GM19463 (cell line): ENCODE results near the gene RGS3.

Source experiments
- ATAC-seq: cut with Tn5 transposase; IDR thresholded peaks from one replicate; pipeline ENCODE4 v1.9.1; 2021; ENCODE audit warnings: mild to moderate bottlenecking, moderate library complexity; ENCODE audit not compliant: unreplicated experiment

The RGS3 gene

DNA sequence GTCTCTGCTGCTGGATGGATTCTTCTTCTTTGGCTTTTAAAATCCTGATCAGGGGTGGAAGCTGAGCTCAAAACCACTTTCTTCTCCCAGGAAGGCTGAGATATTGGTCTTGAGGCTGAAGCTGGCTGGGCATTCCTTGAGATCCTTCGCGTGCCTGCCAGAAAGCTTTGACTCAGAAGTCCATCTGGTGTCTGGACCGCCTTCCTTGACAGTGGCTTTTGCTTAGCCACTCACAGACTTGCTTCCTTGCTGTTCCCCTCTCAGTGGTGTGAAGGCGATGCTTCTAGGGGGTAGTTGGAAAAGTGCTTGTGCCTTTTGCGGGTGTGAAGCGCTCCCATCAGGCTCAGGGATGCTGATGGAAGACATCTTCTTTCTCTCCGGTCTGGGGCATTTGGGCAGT, 45.9 kb downstream of the RGS3 start:
- ATAC-seq, result no peak

- no peak for ATAC-seq
These were observed 47.6 kb downstream of the RGS3 start for GRCh38 chr9:113511047-113511521.

DNA sequence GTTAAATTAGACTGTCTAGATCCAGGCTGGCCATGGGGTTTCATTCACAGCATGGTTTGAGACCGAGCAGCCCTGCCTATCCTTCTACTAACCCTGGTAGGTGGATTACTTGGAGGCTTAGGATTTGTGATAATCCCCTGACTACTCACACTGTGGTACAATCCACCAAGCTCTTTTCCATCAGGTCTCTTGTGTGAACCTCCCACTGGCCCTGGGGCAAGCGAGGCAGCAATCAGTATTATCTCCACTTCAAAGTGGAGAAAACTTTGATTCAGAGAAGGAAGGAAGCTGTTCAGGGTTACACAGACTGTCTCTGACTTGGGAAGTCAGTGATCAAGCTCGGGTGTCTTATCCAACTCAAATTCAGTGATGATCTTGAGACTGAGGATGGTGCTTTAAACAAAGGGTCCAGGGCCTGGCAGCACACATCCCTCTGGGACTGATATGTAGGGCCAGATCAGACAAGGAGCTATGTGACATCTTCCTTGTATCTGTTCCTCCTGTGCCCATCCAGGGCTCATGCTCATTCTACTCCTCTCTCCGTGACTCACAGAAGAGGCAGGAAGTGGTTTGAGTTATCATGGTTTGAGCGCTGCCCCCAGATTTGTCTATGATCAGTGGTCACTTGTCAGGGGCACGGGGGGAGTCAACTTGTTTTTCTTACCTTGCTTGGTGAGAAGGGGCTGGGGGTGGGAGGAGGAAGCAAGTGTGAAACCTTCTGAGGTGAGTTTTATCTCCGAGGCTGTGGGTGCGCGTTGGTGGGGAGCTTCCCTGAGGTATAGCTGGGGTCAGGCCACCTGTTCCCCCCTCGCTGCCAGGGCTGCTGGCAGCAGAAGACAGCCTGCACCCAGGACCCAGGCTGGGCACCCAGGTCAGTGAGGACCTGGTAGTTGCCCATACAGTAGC, 48.6 kb downstream of the RGS3 start:
- ATAC-seq, result peak; percentile 41

- no peak for ATAC-seq
These were observed 49.6 kb downstream of the RGS3 start for GRCh38 chr9:113513111-113513510.

DNA sequence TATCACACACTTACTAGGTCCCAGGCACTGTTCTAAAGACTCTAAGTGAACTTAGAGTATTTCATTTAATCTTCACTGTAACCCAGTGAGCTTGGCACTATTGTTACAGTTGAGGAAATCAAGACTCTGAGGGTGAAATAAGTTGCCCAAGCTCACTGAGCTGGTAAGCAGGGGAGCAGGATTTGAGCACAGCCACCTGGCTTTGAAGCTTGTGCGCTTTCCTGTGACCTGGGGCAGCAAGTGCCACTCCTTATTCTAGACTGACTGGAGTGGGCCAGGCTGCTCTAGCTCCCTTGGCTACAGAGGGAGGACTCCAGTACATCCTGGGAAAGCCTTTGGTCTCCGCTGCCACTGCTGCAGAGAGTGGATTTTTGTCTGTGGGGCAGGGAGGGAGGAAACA, 50.0 kb downstream of the RGS3 start:
- no peak for ATAC-seq

GRCh38 chr9:113514061-113514460, 50.5 kb downstream of the RGS3 start:
- ATAC-seq, result no peak

DNA sequence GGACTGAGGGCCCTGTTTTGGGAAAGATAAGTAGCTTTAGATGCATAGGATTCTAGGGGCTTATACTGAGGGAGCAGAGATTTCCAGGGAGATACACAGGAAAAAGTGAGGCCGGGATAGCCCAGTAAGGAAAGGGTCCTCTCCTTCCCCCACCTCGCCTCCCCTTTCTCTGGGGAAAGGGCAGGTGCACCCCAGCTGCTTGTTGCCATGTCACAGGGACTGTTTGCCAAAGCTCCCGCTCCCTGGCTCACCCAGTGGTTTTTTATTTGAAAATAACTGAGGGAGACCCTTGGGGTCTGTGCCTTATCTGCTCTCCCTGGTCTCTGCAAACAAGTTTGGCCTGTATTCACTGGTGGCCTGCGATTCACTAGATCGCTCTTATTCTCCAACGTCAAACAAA, 51.2 kb downstream of the RGS3 start:
- ATAC-seq, result no peak

- no peak for ATAC-seq
These were observed 52.3 kb downstream of the RGS3 start for GRCh38 chr9:113515862-113516261.

- peak; percentile 80 for ATAC-seq
These were observed 53.5 kb downstream of the RGS3 start for GRCh38 chr9:113516840-113517577.

DNA sequence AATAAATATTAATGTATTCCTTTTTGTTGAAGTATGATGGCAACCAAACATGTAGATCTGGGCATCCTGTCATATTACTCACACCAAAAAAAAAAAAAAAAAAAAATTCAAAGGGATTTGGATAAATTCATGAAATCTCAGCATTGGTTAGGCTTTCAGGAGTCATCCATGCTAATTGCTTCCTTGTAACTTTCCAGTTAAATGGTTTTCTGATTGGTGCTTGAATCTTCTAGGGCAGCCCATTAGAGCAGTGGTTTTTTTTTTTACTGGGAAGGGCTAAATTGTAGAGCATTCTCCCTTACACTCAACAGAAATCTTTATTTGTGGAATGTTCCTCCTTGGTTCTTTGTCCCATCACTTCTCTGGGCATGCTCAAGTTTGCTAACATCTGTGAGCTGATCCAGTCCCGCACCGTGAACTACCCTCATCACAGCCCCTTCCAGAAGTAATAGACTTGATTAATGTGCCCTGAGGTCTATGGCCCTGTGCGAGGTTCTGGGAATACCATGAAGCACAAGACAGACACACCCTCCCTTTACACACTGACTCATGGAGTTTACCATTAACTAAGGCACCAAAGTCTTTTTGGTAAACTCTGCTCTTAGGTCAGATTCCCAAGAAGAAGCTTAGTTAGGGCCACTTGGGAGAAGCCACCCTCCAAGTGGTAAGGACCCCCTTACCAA, 56.0 kb downstream of the RGS3 start:
- ATAC-seq, result no peak

DNA sequence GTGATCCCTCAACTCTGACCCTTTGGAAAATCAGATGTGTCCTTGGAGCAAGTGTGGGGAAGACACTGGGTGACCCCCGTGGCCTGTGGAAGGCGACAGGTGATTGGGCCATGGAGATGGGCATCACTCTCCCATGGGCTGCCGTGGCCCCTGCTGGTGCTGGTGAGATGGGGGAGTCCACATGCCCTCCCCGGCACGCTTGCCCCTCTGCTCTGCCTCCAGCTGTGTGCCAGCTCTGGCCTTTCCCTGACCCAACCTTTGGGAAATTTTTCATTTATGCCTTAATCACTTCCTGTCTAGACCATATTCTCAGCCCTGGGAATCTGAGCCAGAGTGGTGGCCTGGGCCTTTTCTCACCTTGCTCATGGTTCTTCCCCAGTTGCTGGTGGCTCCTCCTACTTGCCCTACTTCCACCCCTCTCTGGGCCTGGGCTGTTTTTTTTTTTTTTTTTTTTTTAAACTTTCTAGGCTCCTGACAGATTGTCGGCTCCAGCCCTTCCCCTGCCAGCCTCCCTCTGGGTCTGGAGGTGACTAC, 56.6 kb downstream of the RGS3 start:
- ATAC-seq, result no peak

DNA sequence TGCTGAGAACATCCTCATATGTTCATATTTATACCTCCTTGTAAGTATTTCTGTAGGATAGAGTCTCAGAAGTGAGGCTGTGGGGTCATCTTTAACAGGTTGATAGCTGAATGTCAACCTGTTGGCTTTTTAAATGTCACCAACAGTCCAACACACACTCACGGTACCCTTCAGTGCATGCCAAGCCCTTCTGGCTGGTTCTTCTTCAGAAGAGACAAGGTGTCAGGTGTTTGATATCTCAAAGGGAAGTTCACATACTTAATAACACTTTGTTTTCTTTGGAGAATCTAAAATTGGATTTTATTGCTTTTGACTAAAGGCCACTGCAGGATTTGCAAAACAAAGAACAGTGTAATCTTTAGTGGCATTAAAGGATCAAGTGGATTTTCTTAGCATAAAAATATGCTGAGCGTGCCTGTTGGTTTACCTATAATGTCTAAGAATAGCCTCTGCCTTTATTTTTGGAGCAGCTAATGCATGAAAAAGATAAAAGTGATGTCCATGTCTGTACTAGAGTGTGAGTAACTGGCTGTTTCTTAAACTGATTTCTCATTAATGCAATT, 58.2 kb downstream of the RGS3 start:
- ATAC-seq, result no peak

GRCh38 chr9:113522419-113522818, 58.9 kb downstream of the RGS3 start:
- no peak for ATAC-seq

- no peak for ATAC-seq
These were observed 59.3 kb downstream of the RGS3 start for GRCh38 chr9:113522858-113523257.

GRCh38 chr9:113523421-113524141, 60.1 kb downstream of the RGS3 start:
- peak; percentile 88 for ATAC-seq

GRCh38 chr9:113524468-113524867, 60.9 kb downstream of the RGS3 start:
- ATAC-seq, result no peak

DNA sequence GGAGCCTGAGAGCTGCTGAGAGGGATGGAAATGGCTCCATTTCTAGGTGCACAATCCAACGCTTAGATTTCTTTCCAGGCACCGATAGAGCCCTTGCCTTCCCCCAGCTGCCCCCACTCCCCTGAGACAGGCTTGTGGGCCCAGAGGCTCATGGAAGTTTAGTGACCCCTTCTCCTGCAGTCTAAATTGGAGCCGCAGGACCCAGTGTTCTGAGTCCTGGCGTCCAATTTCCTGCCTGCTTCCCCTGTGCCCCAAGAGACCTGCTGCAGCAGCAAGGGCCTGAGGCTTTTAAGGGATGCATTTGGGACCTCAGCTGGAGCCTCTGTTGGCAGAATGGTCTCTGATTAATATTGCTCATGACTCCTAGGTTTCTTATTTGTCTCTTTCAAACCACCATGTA, 61.7 kb downstream of the RGS3 start:
- ATAC-seq, result no peak

DNA sequence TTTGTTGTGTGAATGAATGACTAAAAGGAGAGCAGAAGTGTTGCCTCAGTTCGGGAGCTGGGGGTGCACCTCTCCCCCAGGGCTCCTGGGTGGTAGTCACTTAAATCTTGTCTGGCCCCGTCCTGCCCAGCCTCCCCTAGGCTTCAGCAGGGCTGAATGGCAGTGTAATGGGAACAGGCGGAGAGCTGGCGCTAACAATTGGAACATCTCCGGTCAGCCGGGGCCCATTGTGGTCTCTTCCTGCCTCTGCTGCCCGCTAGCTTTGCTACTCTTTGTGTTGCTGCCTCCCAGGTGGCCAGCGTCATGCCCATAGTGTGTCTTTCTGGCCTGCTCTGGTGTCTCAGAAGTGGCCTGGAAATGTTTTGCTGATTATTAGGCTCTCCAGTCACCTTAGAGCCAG, 62.3 kb downstream of the RGS3 start:
- ATAC-seq, result no peak

DNA sequence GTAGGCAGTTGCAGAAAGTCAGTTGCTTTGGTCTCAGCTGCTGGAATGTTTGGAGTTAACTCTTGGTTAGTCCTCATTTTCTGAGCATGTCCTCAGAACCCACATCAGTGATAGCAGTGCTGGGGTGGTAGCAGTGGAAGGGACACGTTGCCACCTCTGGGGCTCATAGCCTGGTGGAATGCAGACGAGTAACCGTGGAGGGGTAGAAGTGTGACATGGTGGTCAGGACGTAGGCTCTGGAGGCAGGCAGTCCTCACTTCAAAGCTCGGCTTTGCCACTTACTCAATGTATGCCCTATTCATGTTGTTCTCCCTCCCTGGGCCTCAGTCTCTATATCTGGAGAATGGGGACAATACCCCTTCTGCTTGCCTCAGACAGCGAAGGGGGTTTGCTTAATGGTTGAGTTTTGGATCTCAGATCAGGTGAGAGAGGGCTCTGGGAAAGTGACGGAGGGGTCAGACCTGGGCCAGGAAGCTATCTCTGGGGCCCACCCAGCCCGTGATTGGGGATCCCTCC, 62.8 kb downstream of the RGS3 start:
- ATAC-seq, result no peak

DNA sequence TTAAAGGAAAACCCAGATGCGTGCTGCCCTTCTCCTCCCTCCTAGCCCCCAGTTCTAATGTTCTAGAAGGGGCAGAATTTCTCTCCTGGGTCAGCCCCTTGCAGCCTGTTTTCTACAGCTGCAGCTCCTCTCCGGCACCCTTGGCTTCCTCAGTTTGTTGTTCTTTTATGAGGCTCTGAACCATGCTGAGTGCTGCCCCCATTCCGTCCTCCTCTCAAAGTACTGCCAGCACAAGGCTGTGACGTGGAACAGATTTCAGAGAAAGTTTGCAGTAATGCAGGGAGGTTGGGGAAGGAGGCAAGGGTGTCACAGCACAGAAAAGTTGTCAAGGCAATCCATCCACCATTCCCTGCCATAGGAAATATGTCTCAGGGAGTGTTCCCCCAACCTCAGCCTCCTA, 63.3 kb downstream of the RGS3 start:
- ATAC-seq, result no peak
